NCI-H2029 treated with DMSO at 0.1 percent for 48 hours (cell line): Measurements from ENCODE around the gene RPL36.
"Not testable (repeated sequence)": the region's sequence is repeated elsewhere in the genome, so short reads cannot be mapped to it uniquely, and the experiment has no call there.

Source experiments
- DNase-seq: peaks from one replicate; lab custom pipeline; 2025; lab: John Stamatoyannopoulos, UW

RPL36 gene

DNA sequence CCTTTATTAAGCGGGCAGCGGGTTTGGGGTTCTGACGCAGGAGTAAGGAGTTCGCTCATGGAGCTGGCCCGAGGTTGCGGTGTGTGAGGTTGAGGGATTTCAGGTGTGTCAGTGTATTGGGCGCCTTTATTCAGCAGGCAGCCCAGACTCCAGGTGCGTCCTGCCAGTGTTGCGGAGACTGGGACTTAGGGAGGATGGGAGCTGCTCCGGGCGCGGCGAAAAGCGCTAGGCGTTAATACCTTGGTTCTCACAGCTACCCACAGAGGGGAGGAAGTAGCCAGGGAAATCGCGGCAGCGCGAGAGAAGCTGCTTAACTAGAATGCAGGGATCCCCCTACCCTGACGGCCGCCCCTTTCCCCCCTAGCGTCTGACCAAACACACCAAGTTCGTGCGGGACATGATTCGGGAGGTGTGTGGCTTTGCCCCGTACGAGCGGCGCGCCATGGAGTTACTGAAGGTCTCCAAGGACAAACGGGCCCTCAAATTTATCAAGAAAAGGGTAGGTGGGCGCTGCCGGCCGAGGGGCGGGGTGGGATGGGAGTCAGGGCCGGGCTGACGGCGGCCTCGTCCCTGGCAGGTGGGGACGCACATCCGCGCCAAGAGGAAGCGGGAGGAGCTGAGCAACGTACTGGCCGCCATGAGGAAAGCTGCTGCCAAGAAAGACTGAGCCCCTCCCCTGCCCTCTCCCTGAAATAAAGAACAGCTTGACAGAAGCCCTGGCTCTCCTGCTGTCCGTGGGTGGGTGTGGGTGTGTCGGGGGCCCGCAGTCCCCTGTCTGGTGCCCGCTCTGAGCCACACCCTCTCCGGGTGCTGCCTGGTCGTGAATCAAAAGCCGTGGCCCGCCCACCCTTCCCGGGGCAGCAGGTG, 1.1 kb downstream of the RPL36 start:
- DNase-seq = peak; percentile 36

- DNase-seq = no peak
Observed at GRCh38 chr19:5691822-5692722, 2.0 kb downstream of the RPL36 start.

DNA sequence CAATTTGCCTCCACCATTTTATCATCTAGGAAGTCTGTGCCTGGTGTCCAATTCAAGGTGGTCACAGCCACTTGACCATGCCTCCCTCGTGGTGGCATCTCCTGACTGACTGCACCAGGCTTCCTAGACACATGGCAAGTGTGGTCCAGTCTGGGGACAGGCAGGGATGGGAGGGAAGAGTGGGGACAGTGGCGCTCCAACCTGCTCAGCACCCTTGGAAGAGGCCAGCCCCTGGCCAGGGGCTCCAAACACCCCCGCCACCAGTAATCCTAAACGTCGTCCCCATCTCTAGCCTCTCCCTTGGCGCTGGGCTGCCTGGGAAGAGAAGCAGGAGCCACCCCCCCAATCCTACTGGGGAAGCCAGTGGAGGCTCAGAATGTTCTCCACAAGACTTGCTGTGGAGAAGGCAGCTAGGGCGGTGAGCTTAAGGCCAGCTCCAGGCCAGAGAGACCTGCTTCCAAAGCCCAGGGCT, 2.7 kb downstream of the RPL36 start:
- DNase-seq = no peak

GRCh38 chr19:5693195-5694166, 3.4 kb downstream of the RPL36 start:
- no peak for DNase-seq

DNA sequence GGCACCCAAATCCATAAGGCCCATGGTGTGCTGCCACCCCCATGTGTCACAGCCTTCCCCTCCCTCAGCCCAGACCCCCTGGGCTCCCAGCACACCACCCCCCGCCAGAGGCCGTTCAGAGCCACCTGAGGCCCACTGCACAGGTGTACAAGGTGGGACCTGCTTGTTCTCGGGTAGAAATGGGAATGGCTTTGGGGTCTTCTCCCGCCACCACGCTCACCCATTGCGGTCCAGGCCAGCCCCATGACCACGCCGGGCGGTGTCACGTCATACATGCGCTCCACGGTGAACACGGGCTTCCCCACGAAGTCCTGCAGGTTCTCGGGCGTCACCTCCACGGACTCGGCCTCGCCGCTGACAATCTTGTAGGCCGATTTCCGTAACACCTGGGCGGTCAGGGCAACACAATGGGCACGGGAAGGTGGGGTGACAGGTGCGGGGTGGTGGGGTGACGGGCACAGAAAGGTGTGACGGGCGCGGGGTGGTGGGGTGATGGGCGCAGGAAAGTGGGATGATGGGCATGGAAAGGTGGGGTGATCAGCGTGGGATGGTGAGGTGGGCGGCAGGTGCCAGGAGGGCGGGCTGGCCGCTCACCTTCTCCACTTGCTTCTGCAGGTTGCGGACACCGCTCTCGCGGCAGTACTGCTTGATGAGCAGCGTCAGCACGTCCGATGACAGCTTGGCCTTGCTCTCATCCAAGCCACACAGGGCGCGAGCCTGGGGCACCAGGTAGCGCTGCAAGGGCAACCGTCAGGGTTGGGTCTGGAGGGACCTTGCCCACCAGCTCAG, 4.3 kb downstream of the RPL36 start:
- no peak for DNase-seq

- DNase-seq = no peak
Observed at GRCh38 chr19:5694956-5695648, 5.0 kb downstream of the RPL36 start.

DNA sequence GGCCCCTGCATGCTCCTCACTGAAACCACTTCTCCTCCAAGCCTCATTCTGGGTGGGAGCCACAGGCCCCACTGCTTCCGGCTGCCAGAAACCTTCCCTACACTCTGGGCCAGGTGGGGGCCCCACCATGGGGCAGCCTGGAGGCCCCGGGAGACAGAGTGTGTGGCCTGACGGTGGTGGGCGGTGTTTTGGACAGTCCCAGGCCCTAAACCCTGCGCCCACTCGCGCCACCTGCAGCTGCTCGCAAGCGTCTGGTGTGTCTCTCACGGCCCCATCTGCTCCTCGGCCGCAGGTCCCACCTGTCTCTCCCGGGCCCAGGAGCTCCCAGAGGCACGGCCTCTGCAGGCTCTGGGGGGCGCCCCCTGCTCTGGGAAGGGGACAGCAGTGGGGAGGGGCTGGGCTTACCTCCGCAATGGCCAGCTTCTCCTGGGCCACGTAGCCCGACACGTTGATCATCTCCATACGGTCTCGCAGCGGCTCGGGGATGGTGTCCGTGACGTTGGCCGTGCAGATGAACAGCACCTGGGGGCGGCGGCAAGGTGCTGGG, 5.6 kb downstream of the RPL36 start:
- no peak for DNase-seq

DNA sequence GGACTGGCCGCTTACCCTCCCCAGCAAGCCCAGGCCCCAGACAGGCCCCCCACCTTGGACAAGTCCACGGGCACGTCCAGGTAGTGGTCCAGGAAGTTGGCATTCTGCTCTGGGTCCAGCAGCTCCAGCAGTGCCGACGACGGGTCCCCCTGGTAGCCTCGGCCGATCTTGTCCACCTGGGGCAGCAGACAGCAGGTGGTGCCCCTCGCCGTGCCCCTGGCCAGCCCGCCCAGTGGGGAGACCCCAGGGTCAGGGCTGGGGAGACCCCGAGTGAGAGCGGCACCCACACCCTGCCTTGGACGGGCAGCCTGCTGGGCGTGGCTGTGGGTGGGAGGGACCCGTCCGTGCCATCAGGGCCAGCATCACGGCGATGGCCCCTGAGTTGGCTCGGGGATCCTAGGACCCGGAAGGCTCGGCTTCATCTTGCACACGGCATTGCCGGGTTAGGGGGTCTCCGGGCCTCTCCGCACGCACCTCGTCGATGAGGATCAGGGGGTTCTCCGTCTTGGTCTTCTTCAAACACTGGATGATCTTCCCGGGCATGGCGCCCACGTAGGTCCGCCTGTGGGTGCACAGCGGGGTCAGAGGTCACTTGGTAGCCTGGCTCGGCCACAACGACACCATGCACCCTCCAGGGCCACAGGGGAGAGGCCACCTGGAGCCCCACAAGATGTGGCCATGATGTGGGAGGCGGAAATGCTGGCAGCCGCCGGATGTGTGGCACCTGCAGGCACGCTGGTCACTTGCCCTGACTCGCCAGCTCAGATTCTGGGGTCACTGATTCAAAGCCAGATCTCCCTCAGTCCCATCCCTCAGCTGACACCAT, 6.3 kb downstream of the RPL36 start:
- no peak for DNase-seq

- DNase-seq = no peak
Observed at GRCh38 chr19:5697022-5697889, 7.2 kb downstream of the RPL36 start.

GRCh38 chr19:5697890-5698634, 8.0 kb downstream of the RPL36 start:
- DNase-seq = no peak

- DNase-seq = no peak
Observed at GRCh38 chr19:5698635-5699422, 8.7 kb downstream of the RPL36 start.

DNA sequence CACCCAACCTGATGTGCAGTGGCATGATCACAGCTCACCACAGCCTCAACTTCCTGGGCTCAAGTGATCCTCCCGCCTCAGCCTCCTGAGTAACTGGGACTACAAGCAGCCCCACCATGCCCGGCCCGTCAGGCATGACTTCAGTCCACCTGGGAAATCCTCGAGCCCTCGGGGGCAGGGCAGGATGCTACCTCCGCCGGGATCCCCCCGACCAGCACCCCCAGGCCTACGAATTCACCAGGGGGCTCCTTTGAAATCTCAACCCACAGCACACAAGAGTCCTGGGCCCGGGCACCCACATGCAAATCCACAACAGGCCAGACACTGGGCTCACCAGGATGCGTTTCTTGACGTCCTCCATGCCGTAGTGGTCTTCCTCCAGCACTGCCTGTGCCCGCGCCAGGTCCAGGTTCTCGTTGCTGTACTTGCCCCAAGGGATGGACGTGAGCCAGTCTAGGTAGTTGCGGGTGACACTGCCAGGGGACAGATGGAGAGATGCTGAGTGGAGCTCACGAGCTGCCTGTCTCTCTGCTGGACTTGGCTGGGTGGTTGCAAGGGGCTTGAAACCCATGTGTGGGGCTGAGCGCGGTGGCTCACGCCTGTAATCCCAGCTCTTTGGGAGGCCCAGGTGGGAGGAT, 10.5 kb downstream of the RPL36 start:
- no peak for DNase-seq

DNA sequence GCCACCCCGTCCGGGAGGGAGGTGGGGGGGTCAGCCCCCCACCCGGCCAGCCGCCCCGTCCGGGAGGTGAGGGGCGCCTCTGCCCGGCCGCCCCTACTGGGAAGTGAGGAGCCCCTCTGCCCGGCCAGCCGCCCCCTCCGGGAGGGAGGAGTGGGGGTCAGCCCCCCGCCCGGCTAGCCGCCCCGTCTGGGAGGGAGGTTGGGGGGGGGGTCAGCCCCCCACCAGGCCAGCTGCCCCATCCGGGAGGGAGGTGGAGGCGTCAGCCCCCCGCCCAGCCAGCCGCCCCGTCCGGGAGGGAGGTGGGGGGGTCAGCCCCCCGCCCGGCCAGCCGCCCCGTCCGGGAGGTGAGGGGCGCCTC, 11.9 kb downstream of the RPL36 start:
- DNase-seq = not testable (repeated sequence)

GRCh38 chr19:5703819-5704818, 14.0 kb downstream of the RPL36 start:
- DNase-seq = no peak

DNA sequence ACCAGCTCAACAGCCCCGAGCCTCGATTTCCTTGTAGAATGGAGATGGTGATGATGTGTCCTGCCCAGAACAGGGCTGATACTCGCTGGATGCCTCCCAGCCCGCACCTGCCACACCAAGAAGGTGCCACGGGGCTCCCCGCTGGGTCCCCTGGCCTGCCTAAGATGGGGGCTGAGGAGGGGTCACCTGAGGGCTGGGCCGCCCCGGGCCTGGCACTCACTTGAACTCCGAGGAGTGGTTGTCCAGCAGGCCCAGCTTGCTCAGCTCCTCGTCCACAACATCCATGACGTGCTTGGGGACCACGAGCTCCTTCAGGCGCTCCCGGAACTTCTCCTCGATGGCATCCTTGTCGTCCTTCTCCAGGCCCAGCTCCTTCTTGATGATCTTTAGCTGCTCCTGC, 15.5 kb downstream of the RPL36 start:
- no peak for DNase-seq
